Measurements from ENCODE around the gene RALGAPA2. TPM values are rescaled to one million over a fixed set of nuclear protein-coding genes. Genes with fewer than 3 reads are reported as not detected.

The RALGAPA2 gene
- total and polyA plus RNA-seq, 2 of the 13 experiments (the other 11 are each of a cell fraction or from before 2014, with no cell fraction given): 13.8 to 17.7 TPM

DNA sequence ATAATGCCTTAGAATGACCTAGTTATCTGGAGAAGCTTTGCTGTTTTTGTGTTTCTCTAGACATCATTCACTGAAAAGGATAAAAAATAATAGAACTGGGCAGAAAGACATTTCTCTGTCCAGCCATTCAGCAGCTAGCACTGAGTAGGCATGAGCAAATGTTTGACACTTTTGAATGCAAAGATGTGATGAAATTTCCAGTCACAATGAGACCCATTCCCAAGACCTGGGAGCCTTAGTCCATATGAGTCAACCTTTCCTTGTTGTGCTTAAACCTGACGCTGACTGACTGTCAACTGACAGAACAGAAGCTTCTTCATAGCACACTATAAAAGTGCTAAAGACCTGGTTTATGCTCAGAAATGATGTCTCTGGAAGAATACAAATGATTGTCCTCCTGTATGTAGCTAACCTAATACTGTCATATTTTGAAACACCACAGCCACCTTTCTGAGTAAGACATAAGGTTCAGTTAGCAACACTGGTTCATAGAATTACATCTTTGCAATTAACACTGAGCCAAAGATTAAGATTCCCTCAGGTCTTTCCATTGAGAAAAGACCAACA, 17.1 kb downstream of the RALGAPA2 start (continued):
- TF ChIP-seq CAMTA2 (CRISPR knock-in tag; IDR thresholded peaks at IDR 0.05; ENCODE audit: borderline replicate concordance) (no peak), ZNF678 (CRISPR knock-in tag; IDR thresholded peaks at IDR 0.05) (no peak), KAT8 (CRISPR knock-in tag; IDR thresholded peaks at IDR 0.05) (no peak), FOXP1 (IDR thresholded peaks at IDR 0.05) (no peak), FOXP1 (CRISPR knock-in tag; IDR thresholded peaks at IDR 0.05) (peak; percentile 11; the same call in 1 of the 2 replicates), ZSCAN31 (CRISPR knock-in tag; IDR thresholded peaks at IDR 0.05; ENCODE audit: low read depth) (no peak), ZNF546 (CRISPR knock-in tag; conservative IDR thresholded peaks at IDR 0.05) (no peak), ZNF382 (CRISPR knock-in tag; IDR thresholded peaks at IDR 0.05; ENCODE audit: borderline replicate concordance) (no peak), SMARCC2 (IDR thresholded peaks at IDR 0.05) (peak; percentile 51; the same call in 1 of the 2 replicates), THAP11 (CRISPR knock-in tag; IDR thresholded peaks at IDR 0.05) (peak; percentile 49), NFRKB (IDR thresholded peaks at IDR 0.05) (no peak), RBM22 (optimal IDR thresholded peaks at IDR 0.05; ENCODE audit: low read length) (no peak), EP300 (IDR thresholded peaks at IDR 0.05; ENCODE audit: low read depth in 2 of 2, low read length in 2 of 2) (0 out of 4 replicates have a peak, but pooled peaks of 1 of the 2 experiments have one; percentile 23), EP300 (CRISPR knock-in tag; IDR thresholded peaks at IDR 0.05; ENCODE audit: borderline replicate concordance) (no peak), ZNF451 (CRISPR knock-in tag; IDR thresholded peaks at IDR 0.05) (no peak), SRSF1 (optimal IDR thresholded peaks at IDR 0.05; ENCODE audit: low read depth, low read length) (no peak), ZMYM4 (CRISPR knock-in tag; IDR thresholded peaks at IDR 0.05) (no peak), SP2 (CRISPR knock-in tag; IDR thresholded peaks at IDR 0.05) (no peak), ZNF557 (CRISPR knock-in tag; IDR thresholded peaks at IDR 0.05) (no peak), ZBTB21 (CRISPR knock-in tag; IDR thresholded peaks at IDR 0.05) (peak; percentile 61; the same call in 1 of the 2 replicates), HINFP (CRISPR knock-in tag; IDR thresholded peaks at IDR 0.05; ENCODE audit: low read depth) (no peak), MYC (CRISPR knock-in tag; IDR thresholded peaks at IDR 0.05; ENCODE audit: borderline replicate concordance) (no peak)
- TF ChIP-seq, protein P1, sequence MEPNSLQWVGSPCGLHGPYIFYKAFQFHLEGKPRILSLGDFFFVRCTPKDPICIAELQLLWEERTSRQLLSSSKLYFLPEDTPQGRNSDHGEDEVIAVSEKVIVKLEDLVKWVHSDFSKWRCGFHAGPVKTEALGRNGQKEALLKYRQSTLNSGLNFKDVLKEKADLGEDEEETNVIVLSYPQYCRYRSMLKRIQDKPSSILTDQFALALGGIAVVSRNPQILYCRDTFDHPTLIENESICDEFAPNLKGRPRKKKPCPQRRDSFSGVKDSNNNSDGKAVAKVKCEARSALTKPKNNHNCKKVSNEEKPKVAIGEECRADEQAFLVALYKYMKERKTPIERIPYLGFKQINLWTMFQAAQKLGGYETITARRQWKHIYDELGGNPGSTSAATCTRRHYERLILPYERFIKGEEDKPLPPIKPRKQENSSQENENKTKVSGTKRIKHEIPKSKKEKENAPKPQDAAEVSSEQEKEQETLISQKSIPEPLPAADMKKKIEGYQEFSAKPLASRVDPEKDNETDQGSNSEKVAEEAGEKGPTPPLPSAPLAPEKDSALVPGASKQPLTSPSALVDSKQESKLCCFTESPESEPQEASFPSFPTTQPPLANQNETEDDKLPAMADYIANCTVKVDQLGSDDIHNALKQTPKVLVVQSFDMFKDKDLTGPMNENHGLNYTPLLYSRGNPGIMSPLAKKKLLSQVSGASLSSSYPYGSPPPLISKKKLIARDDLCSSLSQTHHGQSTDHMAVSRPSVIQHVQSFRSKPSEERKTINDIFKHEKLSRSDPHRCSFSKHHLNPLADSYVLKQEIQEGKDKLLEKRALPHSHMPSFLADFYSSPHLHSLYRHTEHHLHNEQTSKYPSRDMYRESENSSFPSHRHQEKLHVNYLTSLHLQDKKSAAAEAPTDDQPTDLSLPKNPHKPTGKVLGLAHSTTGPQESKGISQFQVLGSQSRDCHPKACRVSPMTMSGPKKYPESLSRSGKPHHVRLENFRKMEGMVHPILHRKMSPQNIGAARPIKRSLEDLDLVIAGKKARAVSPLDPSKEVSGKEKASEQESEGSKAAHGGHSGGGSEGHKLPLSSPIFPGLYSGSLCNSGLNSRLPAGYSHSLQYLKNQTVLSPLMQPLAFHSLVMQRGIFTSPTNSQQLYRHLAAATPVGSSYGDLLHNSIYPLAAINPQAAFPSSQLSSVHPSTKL (CRISPR knock-in tag; IDR thresholded peaks at IDR 0.05): peak; percentile 77
- TF ChIP-seq, protein P2, sequence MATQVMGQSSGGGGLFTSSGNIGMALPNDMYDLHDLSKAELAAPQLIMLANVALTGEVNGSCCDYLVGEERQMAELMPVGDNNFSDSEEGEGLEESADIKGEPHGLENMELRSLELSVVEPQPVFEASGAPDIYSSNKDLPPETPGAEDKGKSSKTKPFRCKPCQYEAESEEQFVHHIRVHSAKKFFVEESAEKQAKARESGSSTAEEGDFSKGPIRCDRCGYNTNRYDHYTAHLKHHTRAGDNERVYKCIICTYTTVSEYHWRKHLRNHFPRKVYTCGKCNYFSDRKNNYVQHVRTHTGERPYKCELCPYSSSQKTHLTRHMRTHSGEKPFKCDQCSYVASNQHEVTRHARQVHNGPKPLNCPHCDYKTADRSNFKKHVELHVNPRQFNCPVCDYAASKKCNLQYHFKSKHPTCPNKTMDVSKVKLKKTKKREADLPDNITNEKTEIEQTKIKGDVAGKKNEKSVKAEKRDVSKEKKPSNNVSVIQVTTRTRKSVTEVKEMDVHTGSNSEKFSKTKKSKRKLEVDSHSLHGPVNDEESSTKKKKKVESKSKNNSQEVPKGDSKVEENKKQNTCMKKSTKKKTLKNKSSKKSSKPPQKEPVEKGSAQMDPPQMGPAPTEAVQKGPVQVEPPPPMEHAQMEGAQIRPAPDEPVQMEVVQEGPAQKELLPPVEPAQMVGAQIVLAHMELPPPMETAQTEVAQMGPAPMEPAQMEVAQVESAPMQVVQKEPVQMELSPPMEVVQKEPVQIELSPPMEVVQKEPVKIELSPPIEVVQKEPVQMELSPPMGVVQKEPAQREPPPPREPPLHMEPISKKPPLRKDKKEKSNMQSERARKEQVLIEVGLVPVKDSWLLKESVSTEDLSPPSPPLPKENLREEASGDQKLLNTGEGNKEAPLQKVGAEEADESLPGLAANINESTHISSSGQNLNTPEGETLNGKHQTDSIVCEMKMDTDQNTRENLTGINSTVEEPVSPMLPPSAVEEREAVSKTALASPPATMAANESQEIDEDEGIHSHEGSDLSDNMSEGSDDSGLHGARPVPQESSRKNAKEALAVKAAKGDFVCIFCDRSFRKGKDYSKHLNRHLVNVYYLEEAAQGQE (IDR thresholded peaks at IDR 0.05; ENCODE audit: borderline replicate concordance in 1 of 2, low read depth in 1 of 2, low read length in 2 of 2): peak in 1 of 2 experiments; percentile 80; a peak in 1 of 4 replicates

All from HepG2 (cell line).